HEK293T (cell line): ENCODE measurements around the gene HYDIN.
"Not testable (repeated sequence)": the region's sequence is repeated elsewhere in the genome, so short reads cannot be mapped to it uniquely, and the experiment has no call there.

Source experiments
- CTCF ChIA-PET: fragments of 350-600 bp; formaldehyde crosslinking; extraction: SDS; loops from one replicate; lab custom pipeline; 2021; ENCODE audit warnings: antibody characterized with exemption, inconsistent platforms; lab: Yijun Ruan, JAX
- POLR2A ChIA-PET: fragments of 350-600 bp; formaldehyde crosslinking; extraction: SDS; loops from one replicate; lab custom pipeline; 2020; ENCODE audit warnings: antibody characterized with exemption, inconsistent platforms; lab: Yijun Ruan, JAX
- DNase-seq: peaks from one replicate; pipeline ENCODE4 v3.0.0; 2012; ENCODE audit warnings: mixed read lengths; ENCODE audit errors: extremely low spot score
- ARNT ChIP-seq: fragments of 450-650 bp; IDR thresholded peaks from 2 replicates; pipeline ENCODE4 v1.6.1; 2017; ENCODE audit warnings: mild to moderate bottlenecking
- BHLHE40 ChIP-seq: fragments of 450-650 bp; IDR thresholded peaks from 2 replicates; pipeline ENCODE4 v1.6.1; 2016; ENCODE audit warnings: mild to moderate bottlenecking, moderate library complexity, borderline replicate concordance
- CTBP1 ChIP-seq: fragments of 450-650 bp; IDR thresholded peaks from 2 replicates; pipeline ENCODE4 v1.6.1; 2016; ENCODE audit warnings: borderline replicate concordance
- ELF4 ChIP-seq: fragments of 450-650 bp; IDR thresholded peaks from 2 replicates; pipeline ENCODE4 v1.6.1; 2017; ENCODE audit warnings: antibody characterized with exemption
- FOXA1 ChIP-seq: fragments of 450-650 bp; IDR thresholded peaks from 2 replicates; pipeline ENCODE4 v1.6.1; 2016; ENCODE audit warnings: mild to moderate bottlenecking
- FOXK2 ChIP-seq: fragments of 450-650 bp; IDR thresholded peaks from 2 replicates; pipeline ENCODE4 v1.6.1; 2016; ENCODE audit warnings: mild to moderate bottlenecking
- FOXM1 ChIP-seq: fragments of 450-650 bp; IDR thresholded peaks from 2 replicates; pipeline ENCODE4 v1.6.1; 2017; ENCODE audit warnings: mild to moderate bottlenecking, borderline replicate concordance
- HDGF ChIP-seq: fragments of 450-650 bp; IDR thresholded peaks from 2 replicates; pipeline ENCODE4 v1.6.1; 2017; ENCODE audit warnings: antibody characterized with exemption, borderline replicate concordance
- L3MBTL2 ChIP-seq: fragments of 450-650 bp; conservative IDR thresholded peaks from 2 replicates; pipeline ENCODE4 v1.6.1; 2016; ENCODE audit warnings: mild to moderate bottlenecking
- LEF1 ChIP-seq: fragments of 450-650 bp; IDR thresholded peaks from 2 replicates; pipeline ENCODE4 v1.6.1; 2017; ENCODE audit warnings: mild to moderate bottlenecking, borderline replicate concordance
- NFRKB ChIP-seq: fragments of 450-650 bp; IDR thresholded peaks from 2 replicates; pipeline ENCODE4 v1.6.1; 2016; ENCODE audit warnings: mild to moderate bottlenecking, moderate library complexity
- SP1 ChIP-seq: fragments of 450-650 bp; IDR thresholded peaks from 2 replicates; pipeline ENCODE4 v1.6.1; 2017
- SUZ12 ChIP-seq: fragments of 450-650 bp; IDR thresholded peaks from 2 replicates; pipeline ENCODE4 v1.6.1; 2016; ENCODE audit warnings: mild to moderate bottlenecking
- TARDBP ChIP-seq: fragments of 450-650 bp; IDR thresholded peaks from 2 replicates; pipeline ENCODE4 v1.6.1; 2016
- ZNF384 ChIP-seq: fragments of 450-650 bp; IDR thresholded peaks from 2 replicates; pipeline ENCODE4 v1.6.1; 2016
- TF ChIP-seq, protein P1 (sequence below): fragments of 450-650 bp; IDR thresholded peaks from 2 replicates; pipeline ENCODE4 v1.6.1; 2016

HYDIN gene

DNA sequence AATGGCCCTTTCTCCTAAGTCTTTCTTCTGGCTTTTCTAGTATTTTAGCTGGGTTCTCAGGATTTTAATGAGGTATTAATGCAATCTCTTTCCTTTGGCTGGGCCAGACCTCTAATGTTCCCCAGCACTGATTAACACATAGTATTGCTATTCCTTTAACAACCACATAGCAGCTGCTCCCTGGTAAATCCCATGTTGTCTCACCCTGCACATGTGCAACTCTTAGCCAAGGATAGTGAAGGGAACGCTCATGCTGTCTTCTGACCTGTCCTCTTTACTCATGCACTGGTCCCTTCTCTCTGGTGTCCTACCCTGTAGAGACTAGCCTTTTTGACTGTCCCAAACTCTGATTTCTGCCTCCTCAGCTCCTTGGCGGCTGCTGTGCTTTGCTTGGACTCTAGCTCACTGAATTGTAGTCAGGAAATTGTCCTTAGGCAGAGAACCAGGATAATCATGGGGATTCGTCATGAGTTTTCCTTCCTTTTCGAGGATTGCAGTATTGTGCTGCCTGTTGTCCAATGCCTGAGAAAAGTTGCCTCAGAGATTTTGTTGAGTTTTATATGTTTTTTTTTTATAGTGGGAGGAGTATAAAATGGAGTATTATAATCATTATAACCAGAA, 406.9 kb downstream of the HYDIN start:
- DNase-seq, POLR2A ChIA-PET, CTCF ChIA-PET: not testable (repeated sequence)

DNA sequence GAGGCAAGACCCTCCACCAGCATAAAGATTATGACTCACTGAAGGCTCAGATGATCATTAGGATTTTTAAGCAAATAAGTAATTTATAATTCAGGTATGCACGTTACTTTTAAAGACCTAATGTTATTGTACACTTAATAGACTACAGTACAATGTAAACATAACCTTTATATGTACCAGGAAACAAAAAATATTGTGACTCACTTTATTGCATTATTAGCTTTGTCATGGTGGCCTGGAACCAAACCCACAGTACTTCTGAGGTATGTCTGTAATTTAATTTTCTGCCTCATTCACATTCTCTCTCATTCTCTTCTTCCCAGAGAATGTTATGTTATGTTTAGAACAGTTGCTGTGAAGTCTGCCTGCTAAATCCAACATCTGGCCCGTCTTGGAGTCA, 407.8 kb downstream of the HYDIN start:
- DNase-seq, POLR2A ChIA-PET: not testable (repeated sequence)

DNA sequence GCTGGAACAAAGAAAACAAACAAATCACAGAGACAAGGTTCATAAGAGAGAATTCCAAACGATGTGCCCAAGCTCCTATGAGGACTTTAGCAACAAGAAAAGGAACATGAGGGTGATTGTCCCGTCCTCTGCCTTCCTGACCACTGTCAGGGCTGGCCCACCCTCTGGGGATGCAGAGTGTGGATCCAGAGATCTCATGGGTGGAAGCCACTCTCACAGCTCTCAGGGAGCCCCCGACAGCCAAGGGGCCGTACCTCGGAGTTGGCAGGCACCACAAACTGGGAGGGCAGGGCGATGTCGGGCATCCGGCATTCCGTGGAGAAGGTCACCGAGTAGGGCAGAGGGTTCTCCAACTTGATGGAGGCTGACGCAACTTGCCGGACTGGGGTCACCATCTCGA, 412.4 kb downstream of the HYDIN start:
- POLR2A ChIA-PET, DNase-seq, CTCF ChIA-PET: not testable (repeated sequence)

More for the DNA sequence above, 407.8 kb downstream of the HYDIN start:
- CTCF ChIA-PET: not testable (repeated sequence)

DNA sequence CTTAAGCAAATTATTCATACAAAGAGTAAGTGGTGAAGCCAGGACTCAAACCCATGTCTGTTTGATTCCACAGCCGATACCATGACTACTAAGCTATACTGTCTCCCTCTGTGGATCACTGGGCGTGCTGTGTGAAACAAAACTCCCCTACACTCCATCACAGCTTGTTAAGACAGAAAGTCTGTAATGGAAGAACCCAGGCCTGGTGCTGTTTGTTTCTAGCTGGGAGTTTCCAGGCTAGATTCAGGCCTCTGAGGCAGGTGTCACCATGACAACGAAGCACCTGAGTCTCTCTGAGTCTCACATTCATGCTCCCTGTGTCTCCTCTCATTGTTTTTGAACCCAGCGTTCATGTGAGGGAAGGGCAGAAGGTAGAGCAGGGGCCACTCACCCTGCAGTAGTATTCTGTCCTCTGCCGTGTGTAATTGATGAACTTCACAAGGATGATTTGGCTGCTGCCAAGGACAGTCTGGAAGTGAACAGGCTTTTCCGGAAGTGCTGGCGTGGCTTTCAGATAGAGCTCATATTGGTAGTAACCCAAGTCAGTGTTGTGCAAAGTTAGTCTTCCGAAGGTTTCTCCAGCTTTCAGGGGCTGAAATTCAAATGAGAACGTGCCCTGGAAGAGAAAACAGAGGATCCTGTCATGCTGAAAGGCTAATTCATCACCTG, 421.0 kb downstream of the HYDIN start:
- ChIA-PET POLR2A (interaction anchor here (1.0 kb wide), 1 partner anchor 9 kb away, joined by 6 read pairs; the partner anchor contains the start of gene VAC14), CTCF (no interaction called here)
- TF ChIP-seq ARNT (no peak), BHLHE40 (no peak), TARDBP (no peak), CTBP1 (no peak), FOXM1 (no peak), FOXK2 (no peak), FOXA1 (no peak), SP1 (no peak), ELF4 (no peak), SUZ12 (no peak), NFRKB (no peak), HDGF (no peak), LEF1 (no peak), ZNF384 (no peak), L3MBTL2 (no peak)
- TF ChIP-seq, protein P1, sequence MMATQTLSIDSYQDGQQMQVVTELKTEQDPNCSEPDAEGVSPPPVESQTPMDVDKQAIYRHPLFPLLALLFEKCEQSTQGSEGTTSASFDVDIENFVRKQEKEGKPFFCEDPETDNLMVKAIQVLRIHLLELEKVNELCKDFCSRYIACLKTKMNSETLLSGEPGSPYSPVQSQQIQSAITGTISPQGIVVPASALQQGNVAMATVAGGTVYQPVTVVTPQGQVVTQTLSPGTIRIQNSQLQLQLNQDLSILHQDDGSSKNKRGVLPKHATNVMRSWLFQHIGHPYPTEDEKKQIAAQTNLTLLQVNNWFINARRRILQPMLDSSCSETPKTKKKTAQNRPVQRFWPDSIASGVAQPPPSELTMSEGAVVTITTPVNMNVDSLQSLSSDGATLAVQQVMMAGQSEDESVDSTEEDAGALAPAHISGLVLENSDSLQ: no peak
- DNase-seq: no peak

DNA sequence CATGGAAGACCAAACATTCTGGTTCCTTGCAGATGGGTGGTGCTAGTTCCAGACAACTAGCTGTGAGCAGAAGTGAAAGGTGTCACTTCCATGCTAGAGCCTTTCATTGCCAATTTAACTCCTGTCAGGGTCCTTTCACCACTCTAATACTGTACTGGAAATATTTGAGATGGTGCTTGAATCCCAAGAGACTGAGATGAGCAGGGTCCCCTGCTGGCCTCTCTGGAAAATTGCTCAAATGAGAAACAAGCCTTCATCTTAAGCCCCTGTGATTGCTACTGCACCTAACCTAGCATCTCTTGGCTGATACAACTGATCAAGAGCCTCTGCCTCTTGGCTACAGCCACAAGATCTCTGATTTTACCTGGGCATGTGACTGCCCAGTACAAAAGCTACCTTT, 422.2 kb downstream of the HYDIN start:
- CTCF ChIA-PET: no interaction called here
- TF ChIP-seq ELF4 (no peak), NFRKB (no peak), TARDBP (no peak), CTBP1 (no peak), FOXK2 (no peak), BHLHE40 (no peak), SP1 (no peak)
- TF ChIP-seq, protein P1: no peak
- POLR2A ChIA-PET: no interaction called here
- no peak for DNase-seq

DNA sequence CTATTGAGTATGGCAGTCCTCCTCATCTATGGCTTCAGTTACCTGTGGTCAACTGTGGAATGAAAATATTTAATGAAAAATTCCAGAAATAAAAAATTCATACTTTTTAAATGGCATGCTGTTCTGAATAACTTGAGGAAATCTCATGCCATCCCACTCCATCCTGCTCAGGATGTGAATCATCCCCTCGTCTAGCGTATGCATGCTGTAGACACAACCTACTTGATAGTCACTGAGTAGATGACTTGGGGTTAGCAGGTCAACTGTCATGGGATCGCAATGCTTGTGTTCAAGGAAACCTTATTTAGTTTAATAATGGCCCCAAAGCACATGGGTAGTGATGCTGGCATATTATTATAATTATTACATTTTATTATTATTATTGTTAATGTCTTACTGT, 424.7 kb downstream of the HYDIN start:
- POLR2A ChIA-PET: no interaction called here
- no peak for TF ChIP-seq NFRKB
- no peak for TF ChIP-seq BHLHE40
- no peak for TF ChIP-seq FOXM1
- TF ChIP-seq HDGF: no peak
- no peak for TF ChIP-seq CTBP1
- no peak for TF ChIP-seq ARNT
- TF ChIP-seq ELF4: no peak
- TF ChIP-seq ZNF384: no peak
- no peak for TF ChIP-seq SUZ12
- TF ChIP-seq L3MBTL2: no peak
- no peak for TF ChIP-seq FOXK2
- DNase-seq: no peak
- CTCF ChIA-PET: no interaction called here

DNA sequence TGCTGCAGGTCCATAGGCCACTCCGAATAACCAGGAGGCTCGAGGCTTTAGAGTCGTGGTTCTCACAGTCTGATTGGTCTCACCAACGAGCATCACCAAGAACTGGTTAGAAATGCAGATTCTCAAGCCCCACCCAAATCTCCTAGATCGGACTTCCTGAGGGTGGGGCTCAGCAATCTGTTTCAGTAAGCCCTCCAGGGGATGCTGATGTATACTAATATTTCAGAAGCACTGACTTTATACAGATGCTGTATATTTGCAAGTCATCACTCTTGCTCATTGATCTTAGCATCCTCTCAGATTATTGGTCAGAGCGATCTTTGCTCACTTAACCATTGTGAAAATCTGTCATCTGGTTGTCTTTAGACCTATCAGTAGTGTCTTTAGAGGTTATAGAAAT, 425.1 kb downstream of the HYDIN start:
- POLR2A ChIA-PET: no interaction called here
- no peak for DNase-seq
- CTCF ChIA-PET: no interaction called here

More for the DNA sequence above, 425.1 kb downstream of the HYDIN start:
- TF ChIP-seq HDGF (no peak), ELF4 (no peak), FOXM1 (no peak), BHLHE40 (no peak), CTBP1 (no peak), FOXA1 (no peak), ZNF384 (no peak), L3MBTL2 (no peak), ARNT (no peak)
- TF ChIP-seq, protein P1: no peak
